ENCODE results near the gene ATP2B3.

The ATP2B3 gene

GRCh38 chrX:153507484-153508178 lies 9.8 kb upstream of the ATP2B3 start:
- DNase-seq (ENCODE audit: low read depth in 3 of 3, low spot score in 1 of 3): peak; percentile 51 to 76 (median 73)

- no peak for DNase-seq (ENCODE audit: low read depth in 3 of 3, low spot score in 1 of 3)
These were observed 7.8 kb upstream of the ATP2B3 start for GRCh38 chrX:153509592-153509991.

- DNase-seq (ENCODE audit: low read depth in 3 of 3, low spot score in 1 of 3): no peak
These were observed 7.1 kb upstream of the ATP2B3 start for GRCh38 chrX:153510383-153510782.

GRCh38 chrX:153511784-153512500 lies 5.5 kb upstream of the ATP2B3 start:
- DNase-seq (ENCODE audit: low read depth in 3 of 3, low spot score in 1 of 3): no peak

- no peak for DNase-seq (ENCODE audit: low read depth in 3 of 3, low spot score in 1 of 3)
These were observed 4.9 kb upstream of the ATP2B3 start for GRCh38 chrX:153512501-153512893.

- no peak for DNase-seq (ENCODE audit: low read depth in 3 of 3, low spot score in 1 of 3)
These were observed 4.2 kb upstream of the ATP2B3 start for GRCh38 chrX:153513265-153513664.

GRCh38 chrX:153514259-153514658 lies 3.2 kb upstream of the ATP2B3 start:
- DNase-seq (ENCODE audit: low read depth in 3 of 3, low spot score in 1 of 3): no peak

GRCh38 chrX:153515435-153515834 lies 2.0 kb upstream of the ATP2B3 start:
- DNase-seq (ENCODE audit: low read depth in 3 of 3, low spot score in 1 of 3): no peak

- DNase-seq (ENCODE audit: low read depth in 3 of 3, low spot score in 1 of 3): no peak
These were observed 1.4 kb upstream of the ATP2B3 start for GRCh38 chrX:153516073-153516472.

- no peak for DNase-seq (ENCODE audit: low read depth in 3 of 3, low spot score in 1 of 3)
These were observed 748 bp downstream of the ATP2B3 start for GRCh38 chrX:153517946-153518834.

- DNase-seq (ENCODE audit: low read depth in 3 of 3, low spot score in 1 of 3): no peak
These were observed 2.3 kb downstream of the ATP2B3 start for GRCh38 chrX:153519569-153520286.

GRCh38 chrX:153520287-153520917 lies 3.0 kb downstream of the ATP2B3 start:
- no peak for DNase-seq (ENCODE audit: low read depth in 3 of 3, low spot score in 1 of 3)

- no peak for DNase-seq (ENCODE audit: low read depth in 3 of 3, low spot score in 1 of 3)
These were observed 3.6 kb downstream of the ATP2B3 start for GRCh38 chrX:153521034-153521433.

GRCh38 chrX:153522259-153522658 lies 4.8 kb downstream of the ATP2B3 start:
- DNase-seq (ENCODE audit: low read depth in 3 of 3, low spot score in 1 of 3): no peak

GRCh38 chrX:153523269-153523668 lies 5.8 kb downstream of the ATP2B3 start:
- no peak for DNase-seq (ENCODE audit: low read depth in 3 of 3, low spot score in 1 of 3)

- DNase-seq (ENCODE audit: low read depth in 3 of 3, low spot score in 1 of 3): no peak
These were observed 6.8 kb downstream of the ATP2B3 start for GRCh38 chrX:153524234-153524633.

- DNase-seq (ENCODE audit: low read depth in 3 of 3, low spot score in 1 of 3): no peak
These were observed 8.0 kb downstream of the ATP2B3 start for GRCh38 chrX:153525451-153525850.

GRCh38 chrX:153526042-153526441 lies 8.6 kb downstream of the ATP2B3 start:
- DNase-seq (ENCODE audit: low read depth in 3 of 3, low spot score in 1 of 3): no peak

- no peak for DNase-seq (ENCODE audit: low read depth in 3 of 3, low spot score in 1 of 3)
These were observed 9.4 kb downstream of the ATP2B3 start for GRCh38 chrX:153526801-153527200.

GRCh38 chrX:153527208-153527607 lies 9.8 kb downstream of the ATP2B3 start:
- no peak for DNase-seq (ENCODE audit: low read depth in 3 of 3, low spot score in 1 of 3)

All from stimulated activated CD4-positive, alpha-beta T cell treated with anti-CD3 and anti-CD28 coated beads, TNF-alpha, amount 100 ng/mL, for 1 hour (primary cell).